DOHH2 (cell line): ENCODE results near the gene SELENOH.

ENCODE experiments used
- CTCF ChIP-seq: fragments of 200-600 bp; sonication (generic); IDR thresholded peaks from one replicate; pipeline ENCODE4 v1.5.1; 2014; ENCODE audit warnings: antibody characterized with exemption, mild to moderate bottlenecking, low read depth, low read length; ENCODE audit not compliant: poor library complexity, severe bottlenecking
- EZH2phosphoT487 ChIP-seq: fragments of 200-600 bp; sonication (generic); IDR thresholded peaks from 2 replicates; pipeline ENCODE4 v1.6.1; 2017; ENCODE audit warnings: borderline replicate concordance, mild to moderate bottlenecking, antibody characterized with exemption, low read length, moderate library complexity, mixed read lengths

DNA sequence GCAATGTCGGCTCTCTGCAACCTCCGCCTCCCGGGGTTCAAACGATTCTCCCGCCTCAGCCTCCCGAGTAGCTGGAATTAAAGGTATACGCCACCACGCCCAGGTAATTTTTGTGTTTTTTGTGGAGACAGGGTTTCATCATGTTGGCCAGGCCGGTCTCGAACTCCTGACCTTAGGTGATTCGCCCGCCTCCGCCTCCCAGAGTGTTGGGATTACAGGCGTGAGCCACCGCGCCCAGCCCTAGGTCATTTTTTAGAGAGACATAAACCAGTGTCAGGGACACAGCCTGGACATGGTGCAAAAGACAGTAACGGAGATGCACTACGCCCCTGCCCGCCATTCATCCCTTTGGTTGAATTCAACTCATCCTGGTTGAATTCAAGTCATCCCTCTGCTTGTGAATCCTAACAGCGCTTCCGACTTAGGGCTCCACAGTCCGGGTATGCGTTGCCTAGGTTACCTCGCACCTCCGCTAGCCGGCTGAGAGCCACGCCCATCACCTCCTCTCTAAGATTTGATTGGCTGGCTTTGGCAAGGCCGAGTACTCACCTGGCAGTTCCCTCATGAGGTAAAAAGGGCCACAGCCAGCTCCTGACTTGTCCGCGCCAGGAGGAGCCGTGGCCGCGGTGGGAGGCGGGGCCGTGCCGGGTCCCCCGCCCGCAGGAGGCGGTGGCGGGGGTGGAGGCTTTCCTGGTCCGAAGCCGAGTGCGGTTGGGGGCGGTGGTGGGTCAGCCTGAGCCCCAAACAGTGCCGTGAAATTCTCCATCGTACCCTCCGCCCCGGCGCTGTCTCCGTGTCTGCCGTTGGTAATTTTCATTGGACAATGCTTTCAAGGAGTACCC is 29.7 kb upstream of the SELENOH start, which contains the start of gene MED19:
- TF ChIP-seq CTCF (no peak), EZH2phosphoT487 (no peak)
